Kidney tubule cell (primary cell): ENCODE measurements around the gene BNIP3.
A peak's percentile ranks its signal among the peaks of the same experiment; 100 is the strongest.
"Not testable (repeated sequence)": the region's sequence is repeated elsewhere in the genome, so short reads cannot be mapped to it uniquely, and the experiment has no call there.

Source experiments
- DNase-seq: peaks from one replicate; pipeline ENCODE4 v3.0.0-alpha.2; 2018; ENCODE audit warnings: low spot score

The BNIP3 gene

DNA sequence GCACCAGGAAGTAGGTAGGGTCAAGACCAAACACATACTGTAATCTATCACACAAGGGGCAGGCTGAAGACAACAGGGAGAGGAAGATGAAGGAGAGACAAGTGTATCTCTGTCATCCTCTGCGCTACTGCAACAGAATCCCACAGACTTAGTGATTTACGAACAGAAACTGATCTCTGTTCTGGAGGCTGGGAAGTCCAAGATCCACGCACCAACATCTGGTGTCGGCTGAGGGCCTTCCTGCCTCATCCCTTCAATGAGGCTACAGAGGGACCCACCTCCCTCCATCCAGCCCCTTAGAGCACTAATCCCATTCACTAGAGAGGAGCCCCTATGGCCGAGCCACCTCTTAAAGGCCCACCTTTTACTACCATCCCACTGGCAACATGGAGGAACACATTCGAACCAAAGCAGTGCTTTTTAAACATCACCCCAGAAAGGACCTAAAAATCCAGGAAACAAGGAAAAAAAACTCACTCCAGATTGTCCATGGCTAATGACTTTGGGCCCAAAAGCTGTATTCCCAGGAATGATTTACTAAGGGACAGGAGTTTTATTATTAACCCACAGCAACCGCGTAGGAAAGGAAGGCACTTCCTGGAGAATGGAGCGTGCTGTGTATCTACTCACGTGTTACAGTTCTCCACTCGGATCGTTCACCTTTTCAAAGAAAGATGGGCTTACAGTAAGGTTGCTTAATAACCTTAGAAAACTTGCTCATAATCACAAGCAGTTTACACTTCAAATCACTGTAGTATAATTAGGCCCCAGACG, 4.2 kb downstream of the BNIP3 start:
- peak; percentile 81 for DNase-seq

DNA sequence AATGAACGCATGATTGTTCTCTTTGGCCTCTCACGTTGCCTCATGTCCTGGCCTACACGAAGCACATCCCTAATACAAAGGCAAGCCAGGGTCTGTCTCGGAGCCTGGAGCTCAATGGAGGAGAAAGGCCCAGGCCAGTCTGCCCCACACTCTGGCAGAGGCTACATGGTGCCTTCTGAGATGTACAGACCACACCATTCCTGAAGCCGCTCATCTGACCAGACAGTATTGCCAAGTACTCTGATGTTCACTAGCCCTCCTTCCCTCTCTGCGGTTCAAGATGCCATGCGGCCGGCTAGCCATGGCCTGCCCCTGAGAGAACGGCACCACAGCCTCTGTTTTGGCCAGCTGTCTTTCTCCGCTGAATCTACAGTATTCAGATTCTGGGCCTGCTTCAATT, 5.9 kb downstream of the BNIP3 start:
- DNase-seq, result no peak

DNA sequence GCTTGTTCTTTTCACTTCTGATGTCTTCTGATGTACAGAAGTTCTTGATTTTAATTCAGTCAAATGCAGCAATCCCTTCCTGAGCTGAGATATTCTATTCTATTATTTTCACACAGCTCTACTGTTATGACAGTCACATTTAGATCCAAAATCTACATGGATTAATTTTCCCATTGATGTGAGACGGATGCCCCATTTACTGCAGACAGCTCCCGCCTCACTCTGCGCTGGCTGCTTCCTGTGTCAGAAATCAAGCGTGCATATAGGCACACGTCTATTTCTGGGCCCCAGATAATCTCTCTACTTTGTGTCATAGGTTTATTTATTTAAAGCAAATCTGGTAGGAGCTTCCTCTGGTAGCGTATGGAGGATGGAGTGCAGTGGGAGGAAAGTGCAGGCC, 6.7 kb downstream of the BNIP3 start:
- no peak for DNase-seq

DNA sequence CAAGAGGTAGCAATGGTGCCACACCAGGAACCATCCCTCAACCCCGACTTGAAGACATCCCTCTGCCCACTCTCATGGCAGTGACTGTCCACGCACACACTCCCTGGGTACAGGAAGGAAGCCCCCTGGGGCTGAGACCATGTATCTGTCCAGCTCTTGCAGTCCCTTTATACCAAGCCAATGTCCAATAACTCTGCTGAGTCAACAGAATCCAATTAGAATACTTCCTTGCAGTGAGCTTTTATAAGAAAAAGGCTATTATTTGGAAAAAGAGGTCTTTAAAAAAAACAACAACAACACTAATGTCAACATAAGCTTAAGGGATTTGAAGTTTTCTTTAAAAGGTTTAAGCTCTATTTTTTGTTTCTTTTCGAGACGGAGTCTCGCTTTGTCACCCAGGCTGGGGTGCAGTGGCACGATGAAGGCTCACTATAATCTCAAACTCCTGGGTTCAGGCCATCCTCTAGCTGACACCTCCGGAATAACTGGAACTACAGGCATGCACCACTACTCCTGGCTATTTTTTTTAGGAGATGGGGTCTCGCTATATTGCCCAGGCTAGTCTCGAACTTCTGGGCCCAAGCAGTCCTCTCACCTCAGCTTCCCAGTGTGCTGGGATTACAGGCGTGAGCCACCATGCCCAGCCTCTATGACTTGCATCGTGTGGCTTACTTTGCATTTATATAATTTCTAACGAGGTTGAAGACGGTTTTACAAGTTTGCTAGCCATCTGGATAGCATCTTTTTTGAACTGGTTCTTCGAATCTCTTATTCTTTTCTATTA, 7.5 kb downstream of the BNIP3 start:
- no peak for DNase-seq

DNA sequence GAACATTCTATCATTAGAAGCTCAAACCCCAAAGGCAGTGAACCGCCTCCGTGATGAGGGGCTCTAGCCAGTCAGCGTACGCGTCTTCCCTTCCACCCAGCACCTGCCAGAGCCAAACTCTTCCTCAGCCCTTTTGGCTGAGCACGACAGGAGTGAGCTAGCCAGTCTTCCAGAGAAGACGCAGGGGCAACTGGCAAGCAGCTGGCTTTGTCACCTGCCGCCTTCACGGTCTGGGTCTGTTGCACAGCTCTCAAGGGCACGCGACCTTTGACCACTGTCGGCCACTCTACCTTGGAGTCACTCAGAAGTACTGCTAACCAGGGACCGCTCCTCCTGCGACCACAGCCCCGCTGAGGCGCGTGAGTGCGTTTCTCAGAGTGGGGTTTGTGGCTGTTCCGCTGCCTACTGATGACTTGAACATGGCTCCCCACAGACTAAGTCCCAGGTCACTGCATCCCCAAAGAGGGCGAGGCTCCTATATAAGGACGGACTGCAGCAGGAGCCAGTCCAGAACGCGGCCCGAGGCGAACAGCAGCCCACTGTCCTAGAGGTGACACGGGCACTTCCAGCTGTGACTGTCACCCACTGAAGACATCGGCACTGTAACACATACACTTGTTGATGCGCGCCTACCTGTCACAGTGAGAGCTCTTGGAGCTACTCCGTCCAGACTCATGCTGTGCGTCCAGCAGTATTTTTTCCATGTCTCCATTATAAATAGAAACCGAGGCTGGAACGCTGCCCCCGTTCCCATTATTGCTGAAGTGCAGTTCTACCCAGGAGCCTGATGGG, 8.4 kb downstream of the BNIP3 start:
- DNase-seq, result no peak

DNA sequence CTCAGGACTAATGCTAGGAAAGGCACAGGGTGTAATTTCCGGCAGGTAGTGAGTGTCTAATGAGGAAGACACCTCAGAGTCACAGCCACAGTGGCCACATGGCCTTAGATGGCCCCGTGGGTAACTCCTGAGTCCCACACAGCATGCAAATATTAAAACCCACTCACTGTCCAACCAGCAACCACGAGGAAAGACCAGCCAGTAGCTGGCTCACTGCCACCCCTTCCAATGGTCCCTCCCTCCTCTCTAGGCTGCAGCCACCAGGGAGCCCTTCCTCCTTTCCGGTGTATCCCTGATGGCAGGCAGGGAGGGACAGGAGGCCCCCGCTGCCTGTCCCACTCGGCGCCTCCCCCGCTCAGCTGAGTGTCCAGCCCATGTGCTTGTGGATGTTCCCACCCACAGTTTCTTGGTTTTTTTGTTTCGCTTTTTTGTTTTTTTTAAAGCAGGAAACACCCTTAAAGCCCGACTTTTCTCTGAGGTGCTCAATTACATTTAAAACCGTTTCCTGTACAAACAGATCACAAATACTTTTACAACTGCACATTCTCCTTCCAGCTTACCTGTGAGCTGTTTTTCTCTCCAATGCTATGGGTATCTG, 9.2 kb downstream of the BNIP3 start:
- DNase-seq, result peak; percentile 62

DNA sequence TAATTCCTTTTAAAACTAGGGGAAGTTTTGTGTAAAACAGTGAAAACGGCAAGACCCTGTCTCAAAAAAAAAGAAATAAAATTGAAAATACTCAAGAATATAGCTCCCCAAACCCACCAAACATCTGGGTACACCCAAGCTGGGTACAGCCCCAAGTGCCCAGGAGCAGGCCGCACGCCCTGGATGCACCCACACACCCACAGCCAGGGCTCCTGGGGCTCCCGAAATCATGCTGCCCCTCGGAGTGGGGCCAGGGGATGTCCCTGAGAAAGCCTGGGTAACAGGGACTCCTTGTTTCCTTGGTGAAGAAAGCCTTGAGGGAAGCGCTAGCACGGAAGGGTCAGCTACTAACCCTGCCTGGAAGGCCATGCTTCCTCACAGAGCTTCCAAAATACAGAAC, 10.1 kb downstream of the BNIP3 start:
- no peak for DNase-seq

DNA sequence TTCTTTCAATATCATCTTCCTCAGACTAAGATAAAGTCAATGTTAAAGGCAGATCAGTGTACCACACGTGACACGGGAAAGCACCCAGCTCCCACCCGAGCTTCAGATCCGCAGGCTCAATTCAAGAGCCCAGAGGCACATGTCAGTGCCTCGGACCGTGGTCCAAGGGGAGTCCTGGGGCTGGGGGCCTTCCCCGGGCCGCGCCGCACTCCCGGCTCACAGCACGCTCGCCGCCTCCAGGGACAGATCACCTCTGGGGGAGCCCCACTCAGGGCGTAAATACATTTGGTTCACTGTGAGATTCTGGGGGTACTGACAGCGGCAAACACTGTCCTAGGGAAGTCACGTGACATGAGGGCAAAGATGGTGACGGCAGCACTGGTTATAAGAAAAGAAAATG, 10.8 kb downstream of the BNIP3 start:
- no peak for DNase-seq

DNA sequence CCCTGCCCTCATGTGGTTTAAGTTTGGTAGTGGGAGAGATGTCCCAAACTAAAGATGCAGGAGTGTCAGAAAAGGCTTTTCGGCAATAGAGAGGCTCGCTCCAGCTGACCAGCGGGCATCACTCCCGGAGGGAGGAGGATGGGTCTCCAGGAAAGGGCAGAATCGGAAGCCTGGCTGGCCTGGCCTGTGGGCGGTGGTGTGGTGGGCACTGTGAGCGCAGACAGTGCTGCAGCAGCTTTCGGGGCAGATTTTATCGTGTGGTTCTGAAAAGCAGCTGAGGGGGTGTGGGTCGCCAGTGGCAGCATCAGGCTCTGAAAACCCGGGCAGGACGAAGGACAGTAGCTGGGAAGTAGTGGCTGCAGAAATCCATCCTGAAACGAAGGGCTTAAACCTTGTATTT, 12.8 kb downstream of the BNIP3 start:
- DNase-seq, result no peak

DNA sequence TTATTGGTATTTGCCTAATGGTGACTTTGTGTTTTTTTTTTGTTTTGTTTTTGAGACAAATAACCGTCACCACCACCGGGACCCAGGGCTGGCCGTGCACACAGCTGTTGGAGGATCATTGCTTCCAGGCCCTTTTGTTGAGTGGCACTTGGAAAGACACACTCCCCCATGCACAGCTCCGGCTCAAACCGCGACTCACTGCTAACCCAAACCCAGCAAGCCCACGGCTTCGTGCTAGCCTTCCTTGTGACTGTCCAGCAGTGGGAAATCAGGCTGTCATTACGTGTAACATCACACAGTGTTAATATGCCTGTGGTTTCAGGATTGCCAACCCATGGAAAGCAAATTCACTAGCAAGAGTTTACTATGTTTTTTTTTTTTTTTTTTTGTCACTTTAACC, 17.4 kb downstream of the BNIP3 start:
- DNase-seq, result no peak

DNA sequence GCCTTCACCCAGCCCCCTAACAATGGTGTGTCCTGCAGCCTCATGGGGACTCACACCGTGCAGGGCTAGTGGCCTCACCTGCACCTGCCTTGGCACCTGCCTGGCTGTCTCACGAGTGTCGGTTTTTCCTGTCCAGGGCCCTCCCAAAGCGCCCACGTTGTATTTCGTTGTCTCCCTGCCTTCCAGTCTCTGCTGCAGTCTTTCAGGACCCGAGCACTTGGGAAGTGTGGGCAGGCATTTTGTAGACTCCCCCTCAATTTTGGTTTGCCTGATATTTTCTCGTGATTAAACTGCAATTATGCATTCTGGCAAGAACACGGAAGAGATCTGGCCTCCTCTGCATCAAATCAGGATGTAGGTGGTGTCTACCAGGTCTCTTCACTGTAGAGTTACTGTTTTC, 17.9 kb downstream of the BNIP3 start:
- no peak for DNase-seq

DNA sequence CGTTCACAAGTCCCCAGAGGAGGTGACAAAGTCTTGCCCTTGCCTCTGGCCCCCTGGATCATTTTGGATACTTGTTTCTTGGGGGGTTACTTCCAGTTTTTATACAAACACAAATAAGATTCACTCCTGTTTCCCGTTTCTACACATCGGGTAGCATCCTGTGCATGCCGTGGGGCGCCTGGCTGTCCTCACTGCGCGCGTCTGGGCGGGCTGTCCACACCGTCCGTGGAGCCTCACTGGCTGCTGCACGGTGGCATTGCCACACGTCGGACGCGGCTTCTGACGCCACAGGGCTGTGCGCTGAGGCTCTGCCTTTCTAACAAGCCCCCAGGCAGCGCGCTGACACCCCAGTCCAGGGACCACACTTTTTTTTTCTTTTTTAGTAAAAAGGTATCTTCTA, 18.4 kb downstream of the BNIP3 start:
- DNase-seq, result no peak

DNA sequence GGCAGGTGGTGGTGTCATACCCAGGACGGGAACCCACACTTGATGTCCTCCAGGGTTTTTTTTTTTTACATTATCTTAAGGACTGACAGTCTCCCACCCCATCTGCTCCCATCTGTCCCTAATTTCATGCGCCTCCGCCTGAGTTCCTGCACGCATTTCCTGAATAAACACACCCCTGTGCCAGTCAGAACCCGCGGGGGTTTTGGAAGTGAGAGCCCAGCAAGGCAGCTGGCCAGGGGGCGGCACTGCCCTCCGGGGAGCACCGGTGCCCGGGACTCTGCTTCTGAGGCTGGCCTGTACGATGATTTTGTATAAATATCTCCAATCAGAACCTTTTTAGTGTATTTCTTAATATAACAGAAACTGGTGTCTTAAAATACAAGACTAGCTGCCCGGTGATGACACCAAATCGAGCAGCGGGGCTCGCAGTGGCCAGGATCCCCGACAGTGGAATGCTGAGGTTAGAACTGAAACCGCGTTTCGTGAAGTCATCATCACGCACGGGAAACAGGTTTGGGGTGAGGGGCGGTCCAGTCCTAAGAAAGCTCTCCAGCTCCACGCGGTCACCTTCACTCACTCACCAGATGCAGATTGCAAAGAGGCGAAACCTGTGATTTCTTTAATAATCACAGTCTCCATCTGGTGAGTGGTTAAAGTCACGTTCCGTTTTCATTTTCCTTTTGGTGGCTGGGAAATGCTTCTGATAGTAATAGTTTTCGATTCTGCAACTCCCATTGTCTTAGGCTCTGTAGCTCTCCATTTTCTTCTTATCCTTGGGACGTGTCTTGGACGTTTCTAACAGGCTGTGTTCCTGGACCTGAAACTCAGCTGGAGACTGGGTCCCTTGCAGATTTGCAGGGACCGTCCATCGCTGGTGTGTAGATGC, 19.7 kb downstream of the BNIP3 start:
- DNase-seq, result no peak

DNA sequence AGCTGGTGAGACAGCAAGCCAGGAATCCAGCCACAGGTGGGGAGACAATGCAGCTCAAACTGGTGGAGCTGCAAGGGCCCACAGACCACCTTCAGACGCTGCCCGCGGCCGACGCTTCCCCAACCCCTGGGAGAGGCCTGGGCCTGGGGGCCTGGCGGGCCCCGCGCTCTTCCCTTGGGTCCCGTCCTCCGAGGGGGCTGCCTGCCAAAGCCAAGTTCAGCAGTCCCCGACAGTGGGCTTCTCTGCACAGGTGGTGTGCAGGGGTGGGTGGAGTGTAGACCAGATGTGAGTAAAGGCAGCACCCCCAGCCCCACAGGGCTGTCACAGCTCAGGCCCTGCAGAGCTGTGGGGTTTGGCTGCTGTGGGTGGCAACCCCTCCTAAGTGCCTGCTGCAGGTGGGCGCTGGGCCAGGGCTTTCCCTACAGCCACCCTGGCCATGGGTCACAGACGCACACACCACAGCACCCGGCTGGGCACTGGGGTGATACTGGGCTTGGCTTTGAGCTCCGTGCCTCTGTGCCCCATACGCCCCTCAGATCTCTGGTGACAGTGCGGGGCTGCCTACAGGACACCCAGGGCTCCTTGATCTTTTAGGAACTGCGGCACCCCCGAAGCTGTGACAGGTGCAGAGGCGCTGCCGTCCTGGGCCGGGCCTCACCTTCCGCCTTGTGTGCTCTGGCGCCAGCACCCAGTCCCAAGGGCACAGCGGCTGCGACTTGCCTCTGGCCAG, 20.5 kb downstream of the BNIP3 start:
- no peak for DNase-seq

DNA sequence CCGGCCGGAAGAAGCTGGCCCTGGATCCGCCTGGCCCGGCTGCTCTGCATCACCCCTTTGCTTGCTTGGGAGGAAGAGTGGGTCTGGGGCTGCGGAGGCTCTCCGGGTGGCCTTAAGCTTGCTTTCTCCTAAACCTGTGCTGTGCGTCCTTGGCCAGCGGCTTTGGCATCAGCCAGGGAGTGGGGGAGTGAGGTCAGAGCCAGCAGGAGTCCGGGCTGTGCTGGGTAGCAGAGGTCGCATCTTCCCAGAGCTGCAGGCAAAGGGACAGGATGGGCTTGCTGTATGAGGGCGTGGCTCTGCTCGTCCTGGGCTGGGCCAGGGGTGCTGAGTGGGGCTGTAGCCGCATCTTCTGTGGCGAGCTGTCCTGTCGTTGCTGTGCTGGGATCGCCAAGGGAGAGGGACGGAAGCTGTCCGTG, 21.1 kb downstream of the BNIP3 start:
- DNase-seq, result no peak

DNA sequence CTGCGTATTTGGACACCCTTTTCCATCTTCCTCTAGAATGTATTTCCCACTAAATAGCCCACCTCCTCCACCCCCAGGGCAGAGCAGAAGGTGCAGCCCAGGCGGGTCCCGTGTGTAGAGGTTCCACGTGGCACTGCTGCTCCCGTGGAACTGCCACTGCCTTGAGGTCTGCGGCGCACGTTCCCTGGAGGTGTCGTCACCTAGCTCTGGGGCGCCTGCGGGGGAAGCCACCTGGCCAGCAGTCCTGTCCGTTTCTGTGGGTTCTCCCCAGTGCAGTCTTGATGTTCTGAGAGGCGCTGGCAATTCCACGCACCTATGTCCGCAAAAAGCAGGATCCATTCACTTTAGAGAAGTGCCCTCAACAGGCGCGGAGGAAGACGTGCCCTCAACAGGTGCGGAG, 21.9 kb downstream of the BNIP3 start:
- no peak for DNase-seq

DNA sequence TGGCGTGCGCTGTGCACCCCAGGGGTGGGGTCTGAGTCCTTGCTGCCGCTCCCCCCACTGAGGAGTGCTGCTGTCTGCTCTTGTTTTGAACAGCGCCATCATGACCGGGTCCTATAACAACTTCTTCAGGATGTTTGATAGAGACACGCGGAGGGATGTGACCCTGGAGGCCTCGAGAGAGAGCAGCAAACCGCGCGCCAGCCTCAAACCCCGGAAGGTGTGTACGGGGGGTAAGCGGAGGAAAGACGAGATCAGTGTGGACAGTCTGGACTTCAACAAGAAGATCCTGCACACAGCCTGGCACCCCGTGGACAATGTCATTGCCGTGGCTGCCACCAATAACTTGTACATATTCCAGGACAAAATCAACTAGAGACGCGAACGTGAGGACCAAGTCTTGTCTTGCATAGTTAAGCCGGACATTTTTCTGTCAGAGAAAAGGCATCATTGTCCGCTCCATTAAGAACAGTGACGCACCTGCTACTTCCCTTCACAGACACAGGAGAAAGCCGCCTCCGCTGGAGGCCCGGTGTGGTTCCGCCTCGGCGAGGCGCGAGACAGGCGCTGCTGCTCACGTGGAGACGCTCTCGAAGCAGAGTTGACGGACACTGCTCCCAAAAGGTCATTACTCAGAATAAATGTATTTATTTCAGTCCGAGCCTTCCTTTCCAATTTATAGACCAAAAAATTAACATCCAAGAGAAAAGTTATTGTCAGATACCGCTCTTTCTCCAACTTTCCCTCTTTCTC, 26.0 kb downstream of the BNIP3 start:
- no peak for DNase-seq

DNA sequence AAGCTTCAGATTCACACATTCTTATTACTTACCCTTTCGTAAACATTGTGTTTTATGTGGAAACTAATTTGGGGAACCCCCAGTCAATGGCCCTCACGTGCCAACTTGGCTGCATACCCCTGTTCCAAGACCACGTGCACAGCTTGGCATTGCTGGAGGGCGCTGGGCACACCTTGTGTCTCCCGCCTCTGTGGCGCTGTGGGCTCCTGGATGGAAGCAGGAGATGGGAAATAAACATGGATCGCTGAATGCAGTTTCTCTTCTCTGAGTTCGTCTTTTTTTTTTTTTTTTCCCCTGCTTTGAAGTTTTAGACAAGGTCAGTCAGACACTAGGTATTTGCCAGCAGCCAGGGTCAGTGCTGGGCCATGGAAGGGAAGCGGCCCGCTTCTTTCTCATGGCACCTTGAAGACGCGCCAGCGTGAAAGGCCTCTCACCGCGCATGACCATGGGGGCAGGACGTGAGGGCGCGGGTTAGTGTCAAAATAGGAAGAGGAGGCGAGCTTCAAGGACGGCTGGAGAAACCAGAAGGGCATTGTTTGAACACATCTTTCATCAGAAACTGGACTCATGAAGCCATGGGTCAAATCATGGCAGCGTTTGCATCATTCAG, 27.3 kb downstream of the BNIP3 start:
- no peak for DNase-seq

DNA sequence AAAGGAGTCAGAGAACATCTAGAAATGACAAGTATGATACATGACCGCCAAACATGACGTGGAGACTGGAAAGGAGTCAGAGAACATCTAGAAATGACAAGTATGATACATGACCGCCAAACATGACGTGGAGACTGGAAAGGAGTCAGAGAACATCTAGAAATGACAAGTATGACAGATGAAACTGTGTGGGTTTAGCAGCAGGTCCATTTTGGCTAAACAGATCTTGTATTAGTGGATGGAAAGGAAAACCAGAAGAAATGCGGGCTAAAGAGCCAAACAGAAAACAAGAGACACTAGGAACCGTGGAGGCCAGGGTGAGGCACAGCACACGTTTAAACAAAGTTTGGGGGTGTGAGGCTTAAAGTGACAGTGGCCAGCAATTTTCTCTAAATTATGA, 31.8 kb downstream of the BNIP3 start:
- not testable (repeated sequence) for DNase-seq
